ENCODE results near the gene ARRDC4. TPM values are rescaled to one million over a fixed set of nuclear protein-coding genes. Genes with fewer than 3 reads are reported as not detected.

Gene ARRDC4
- total RNA-seq, 1 experiment from 2014 or later = 8.7 TPM

DNA sequence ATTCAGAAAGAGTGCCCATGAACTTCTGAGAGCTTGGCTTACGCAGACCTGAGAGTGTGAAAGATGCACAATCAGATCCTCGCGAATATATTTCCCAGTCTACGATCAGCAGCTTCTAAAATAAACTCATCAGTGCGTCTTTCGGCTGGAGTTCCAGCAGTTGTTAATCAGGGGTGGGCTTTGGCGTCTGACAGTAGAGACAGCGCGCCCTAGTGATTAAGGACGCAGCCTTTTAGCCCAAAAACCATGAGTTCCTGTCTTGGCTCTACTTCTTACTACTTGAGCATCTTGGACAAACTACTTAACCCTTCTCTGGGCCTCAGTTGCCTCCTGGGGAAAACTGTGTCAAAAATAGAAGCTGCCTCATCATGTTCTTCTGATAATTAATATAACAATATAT is 15.8 kb upstream of the ARRDC4 start:
- H2BK15ac ChIP-seq (ENCODE audit: low read depth, low read length) = no peak overlapping the region
- no peak overlapping the region for H2AFZ ChIP-seq (ENCODE audit: low read length)
- no peaks in the 10 kb centered on the region for H3K4me1 ChIP-seq (ENCODE audit: insufficient read depth, low read length)
- H2BK12ac ChIP-seq (ENCODE audit: insufficient read length, low read depth, low read length) = no peak overlapping the region
- H3K79me2 ChIP-seq (ENCODE audit: insufficient read depth, low read length) = no peaks in the 10 kb centered on the region
- H3K18ac ChIP-seq (ENCODE audit: insufficient read length, low read depth, low read length) = no peak overlapping the region
- DNase-seq = no peak
- H3K14ac ChIP-seq (ENCODE audit: insufficient read depth, low read length) = no peak overlapping the region
- no peak overlapping the region for H3K56ac ChIP-seq (ENCODE audit: insufficient read length, low read depth, low read length)
- H3K23ac ChIP-seq (ENCODE audit: insufficient read length, low read depth, low read length) = no peak overlapping the region
- H3K4me2 ChIP-seq (ENCODE audit: insufficient read depth, insufficient read length, low read length) = no peak overlapping the region
- H4K8ac ChIP-seq (replicated peaks; ENCODE audit: insufficient read length, low read depth, low read length) = no peak overlapping the region
- Mint-ChIP-seq H3K9me3 (no peaks in the 10 kb centered on the region), H3K4me3 (no peak overlapping the region), H3K36me3 (ENCODE audit: insufficient read depth in 1 of 3, low read depth in 3 of 3) (no peaks in the 10 kb centered on the region), H3K27me3 (ENCODE audit: low read depth) (peaks cover 6% of the 10 kb centered on the region), H3K27ac (no peak overlapping the region), H3K4me1 (no peaks in the 10 kb centered on the region)
- TF ChIP-seq, protein P1, sequence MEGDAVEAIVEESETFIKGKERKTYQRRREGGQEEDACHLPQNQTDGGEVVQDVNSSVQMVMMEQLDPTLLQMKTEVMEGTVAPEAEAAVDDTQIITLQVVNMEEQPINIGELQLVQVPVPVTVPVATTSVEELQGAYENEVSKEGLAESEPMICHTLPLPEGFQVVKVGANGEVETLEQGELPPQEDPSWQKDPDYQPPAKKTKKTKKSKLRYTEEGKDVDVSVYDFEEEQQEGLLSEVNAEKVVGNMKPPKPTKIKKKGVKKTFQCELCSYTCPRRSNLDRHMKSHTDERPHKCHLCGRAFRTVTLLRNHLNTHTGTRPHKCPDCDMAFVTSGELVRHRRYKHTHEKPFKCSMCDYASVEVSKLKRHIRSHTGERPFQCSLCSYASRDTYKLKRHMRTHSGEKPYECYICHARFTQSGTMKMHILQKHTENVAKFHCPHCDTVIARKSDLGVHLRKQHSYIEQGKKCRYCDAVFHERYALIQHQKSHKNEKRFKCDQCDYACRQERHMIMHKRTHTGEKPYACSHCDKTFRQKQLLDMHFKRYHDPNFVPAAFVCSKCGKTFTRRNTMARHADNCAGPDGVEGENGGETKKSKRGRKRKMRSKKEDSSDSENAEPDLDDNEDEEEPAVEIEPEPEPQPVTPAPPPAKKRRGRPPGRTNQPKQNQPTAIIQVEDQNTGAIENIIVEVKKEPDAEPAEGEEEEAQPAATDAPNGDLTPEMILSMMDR (conservative IDR thresholded peaks at IDR 0.05) = 0 out of 3 replicates have a peak, but pooled peaks have one; percentile 20
- H4K5ac ChIP-seq (ENCODE audit: insufficient read length, low read depth, low read length) = no peak overlapping the region
- H2BK120ac ChIP-seq (ENCODE audit: low read depth, low read length, poor library complexity, severe bottlenecking) = no peak overlapping the region
- H3K27me3 ChIP-seq (ENCODE audit: insufficient read depth, low read length) = no peaks in the 10 kb centered on the region
- no peak overlapping the region for H3K4ac ChIP-seq (ENCODE audit: low read depth, low read length)
- no peak overlapping the region for H2BK20ac ChIP-seq (ENCODE audit: low read depth, low read length, poor library complexity, severe bottlenecking)
- H3K9ac ChIP-seq (ENCODE audit: extremely low read depth, insufficient read length, low read length) = no peak overlapping the region
- H3T11ph ChIP-seq (ENCODE audit: low read length) = no peak overlapping the region
- H3K79me1 ChIP-seq (ENCODE audit: insufficient read depth, low read depth, low read length, poor library complexity, severe bottlenecking) = no peaks in the 10 kb centered on the region
- H3K9me3 ChIP-seq (ENCODE audit: control insufficient read depth, low read depth, low read length) = no peaks in the 10 kb centered on the region
- no peak overlapping the region for H3K27ac ChIP-seq (ENCODE audit: insufficient read length, low read depth, low read length)
- H2BK5ac ChIP-seq (ENCODE audit: insufficient read length, low read length) = no peak overlapping the region
- no CpG with 5 or more reads among the region's 10 CpGs for WGBS (ENCODE audit: extremely low coverage, insufficient read length, low lambda C conversion rate)
- no peak overlapping the region for H2AK5ac ChIP-seq (ENCODE audit: insufficient read length, low read length)
- H4K91ac ChIP-seq (ENCODE audit: insufficient read length, low read depth, low read length) = no peak overlapping the region
- no peaks in the 10 kb centered on the region for H3K23me2 ChIP-seq (ENCODE audit: insufficient read length, low read depth, low read length, poor library complexity, severe bottlenecking)
- no peaks in the 10 kb centered on the region for H4K20me1 ChIP-seq (ENCODE audit: control insufficient read depth, insufficient read depth, insufficient read length)
